Measurements from ENCODE around the gene RALB. TPM values are rescaled to one million over a fixed set of nuclear protein-coding genes. Genes with fewer than 3 reads are reported as not detected.
"Not testable (repeated sequence)": the region's sequence is repeated elsewhere in the genome, so short reads cannot be mapped to it uniquely, and the experiment has no call there.

RALB gene
- total RNA-seq, 1 experiment from 2014 or later, result 88.6 TPM

DNA sequence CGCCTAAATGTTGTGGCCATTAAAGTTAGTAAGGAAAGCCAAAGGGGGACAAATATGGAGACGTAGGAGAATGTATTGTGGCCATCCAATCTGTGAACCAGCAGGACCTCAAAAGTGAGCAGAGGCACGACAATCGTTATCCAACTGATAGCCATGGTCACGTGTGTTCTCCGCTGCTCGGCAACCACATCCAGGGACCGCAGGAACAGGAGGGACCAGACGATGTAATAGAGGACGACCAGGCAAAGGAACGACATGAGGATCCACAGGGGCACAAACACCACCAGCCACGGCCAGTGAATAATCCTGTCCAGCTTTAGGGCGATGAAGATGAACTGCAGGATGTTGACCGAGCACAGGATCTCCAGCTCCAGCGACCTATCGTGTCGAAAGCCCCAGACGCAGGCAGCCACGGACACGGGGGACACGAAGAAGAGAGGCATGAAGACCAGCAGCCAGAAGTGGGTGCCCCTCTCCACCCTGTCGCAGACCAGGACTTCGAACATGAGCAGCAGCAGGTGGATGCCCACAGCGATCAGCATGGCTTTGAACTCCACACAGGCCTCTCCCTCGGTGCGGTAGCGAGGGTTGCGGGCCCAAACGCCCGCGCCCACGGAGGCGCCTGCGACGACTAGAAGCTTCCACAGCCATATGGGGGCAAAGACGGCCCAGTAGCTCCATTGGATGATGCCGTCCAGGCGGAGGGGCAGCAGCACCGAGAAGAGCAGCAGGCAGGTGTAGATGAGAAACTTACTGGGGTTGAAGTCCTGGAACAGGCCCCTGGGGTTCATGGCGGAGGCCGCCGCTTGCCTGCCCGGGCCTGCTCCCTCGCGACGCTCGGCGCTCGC is 30.2 kb upstream of the RALB start:
- no peaks in the 10 kb centered on the region for H3K9me3 ChIP-seq
- peak overlapping the region; percentile 54 for H3K4me3 ChIP-seq
- no peaks in the 10 kb centered on the region for H3K27me3 ChIP-seq
- DNase-seq, result no peak
- H3K36me3 ChIP-seq, result peaks cover 38% of the 10 kb centered on the region

DNA sequence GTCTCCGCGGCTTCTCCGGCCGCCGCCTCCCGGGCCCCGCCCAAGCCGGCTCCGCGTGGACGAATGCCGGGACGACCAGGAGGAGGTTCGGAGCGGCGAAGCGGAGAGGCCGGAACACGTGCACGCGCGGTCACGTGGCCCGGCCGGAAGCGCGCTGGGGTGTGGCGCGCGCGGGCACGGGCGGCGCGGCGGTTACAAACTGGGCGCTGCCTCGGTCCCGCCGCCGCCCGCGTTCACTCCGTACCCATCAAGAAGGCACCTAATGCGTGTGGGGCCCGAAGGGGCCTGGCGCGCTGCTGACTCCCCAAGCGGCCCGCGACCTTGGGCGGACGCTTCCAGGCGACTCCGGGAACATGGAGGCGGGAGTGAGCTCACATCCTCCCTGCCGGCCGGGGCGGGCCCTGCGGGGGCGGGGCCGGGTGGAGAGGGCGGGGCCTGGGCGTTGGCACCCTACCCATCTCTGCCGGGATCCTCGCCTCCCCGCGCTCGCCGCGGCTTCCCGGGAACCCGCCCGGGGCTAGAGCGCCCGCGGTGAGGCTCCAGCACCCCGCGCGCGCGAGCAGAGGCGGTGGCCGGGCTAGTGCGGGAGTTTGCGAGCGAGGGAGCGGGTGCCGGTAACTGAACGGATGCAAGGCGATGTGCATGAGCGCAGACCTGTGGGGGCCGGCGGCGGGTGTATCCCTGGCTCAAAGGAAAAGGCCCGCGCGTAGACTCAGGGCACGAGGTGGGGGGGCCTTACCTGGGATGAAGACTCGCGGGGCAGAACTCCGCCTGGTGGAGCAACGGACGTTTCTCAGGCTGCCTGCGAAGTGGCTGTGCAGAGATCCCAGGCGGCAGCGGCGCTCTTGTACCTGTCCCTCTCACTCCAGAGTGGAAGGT is 29.4 kb upstream of the RALB start, which contains the start of gene TMEM185B:
Gene TMEM185B (minus strand): TSS at position 367 of the 879 bp plus-strand sequence. CDS start 424 bp downstream, outside the sequence.
- no peaks in the 10 kb centered on the region for H3K27me3 ChIP-seq
- peak within 1 kb of the TSS; percentile 54 for H3K4me3 ChIP-seq
- no peaks in the 10 kb centered on the region for H3K9me3 ChIP-seq
- peaks cover 38% of the 10 kb centered on the region for H3K36me3 ChIP-seq
- DNase-seq, result peak; percentile 81

DNA sequence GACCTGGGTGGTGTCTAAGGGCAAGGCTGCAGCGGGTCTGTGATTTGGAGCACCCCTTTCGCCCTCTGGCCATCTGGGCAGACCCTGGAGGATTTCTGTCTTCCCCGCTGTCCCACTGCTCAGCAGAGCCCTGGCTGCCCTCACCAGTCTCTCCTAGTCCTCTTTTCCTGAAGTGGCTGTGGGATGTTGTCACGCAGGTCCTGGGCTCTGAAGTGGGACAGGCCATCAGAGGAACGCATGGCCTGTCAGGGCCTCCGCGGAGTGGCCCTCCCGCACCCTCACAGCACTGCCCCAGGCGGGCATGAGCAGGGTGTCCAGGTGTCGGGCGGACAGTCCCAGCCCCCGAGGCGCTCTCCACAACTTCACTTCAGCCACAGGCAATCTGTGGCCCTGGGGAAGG is 28.4 kb upstream of the RALB start:
- Histone ChIP-seq H3K36me3 (peaks cover 33% of the 10 kb centered on the region), H3K4me3 (no peak overlapping the region), H3K27me3 (no peaks in the 10 kb centered on the region), H3K9me3 (no peaks in the 10 kb centered on the region)
- DNase-seq, result no peak

DNA sequence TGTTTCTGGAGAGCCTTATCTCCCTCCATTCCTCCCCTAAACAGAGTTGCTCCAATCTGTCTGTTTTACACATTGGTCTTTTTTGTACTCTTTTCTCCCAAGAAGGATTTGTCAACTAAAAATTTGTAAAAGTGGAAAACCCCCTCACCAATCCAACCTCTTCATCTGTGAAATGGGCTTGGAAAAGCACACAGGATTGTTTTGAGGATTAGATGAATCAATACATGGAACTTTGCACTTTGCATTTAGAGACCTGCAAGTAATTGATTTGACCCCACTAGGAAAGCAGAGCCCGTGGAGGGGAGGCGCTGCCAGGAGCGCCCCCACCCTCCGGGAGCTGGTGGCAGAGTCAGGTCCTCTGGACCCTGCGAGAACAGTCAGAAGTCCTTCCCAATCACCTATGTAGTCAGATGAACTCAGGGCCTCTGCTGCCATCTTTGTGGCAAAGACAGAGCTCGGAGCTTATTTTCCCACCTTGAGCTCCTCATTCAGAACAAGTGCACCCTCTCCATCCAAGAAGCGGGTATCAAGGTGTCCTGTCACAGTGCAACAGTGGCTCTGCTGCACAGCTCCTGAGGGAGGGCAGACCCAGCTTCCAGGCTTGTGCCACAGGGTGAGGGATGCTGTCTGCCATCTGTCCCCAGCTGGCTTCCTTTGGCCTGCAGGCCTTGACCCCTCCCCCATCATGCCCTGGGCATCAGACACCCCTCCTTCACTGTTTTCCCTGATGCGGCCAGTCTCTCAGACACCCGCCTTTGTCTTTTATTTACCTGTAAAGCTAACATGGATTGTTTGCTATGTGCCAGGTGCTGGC is 27.7 kb upstream of the RALB start:
- Histone ChIP-seq H3K27me3 (no peaks in the 10 kb centered on the region), H3K9me3 (no peaks in the 10 kb centered on the region), H3K36me3 (peaks cover 26% of the 10 kb centered on the region), H3K4me3 (no peak overlapping the region)
- DNase-seq, result no peak

DNA sequence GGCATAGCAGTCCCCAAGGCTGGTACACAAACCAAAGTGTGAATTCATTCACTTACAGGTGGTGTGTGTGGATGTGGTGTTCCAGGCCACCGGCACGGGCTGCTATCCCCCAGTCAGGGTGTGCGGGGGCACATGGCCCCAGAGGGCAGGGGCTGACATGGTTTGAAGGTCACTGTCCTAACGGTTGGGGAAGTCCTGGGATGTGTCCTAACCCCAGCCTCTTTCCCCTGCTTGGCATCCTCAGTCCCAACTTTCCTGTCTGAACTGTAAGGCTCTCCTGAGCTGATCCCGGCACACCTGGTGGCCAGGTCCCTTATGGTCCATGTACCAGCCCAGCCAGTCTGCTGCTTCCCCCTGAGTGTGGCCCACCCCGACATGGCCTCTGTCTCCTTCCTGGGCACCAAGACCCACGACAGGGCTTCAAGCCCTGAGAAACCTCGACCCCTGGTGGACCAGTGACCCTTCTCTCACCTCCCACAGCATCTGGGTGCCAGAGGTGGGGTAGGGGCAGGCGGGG is 27.0 kb upstream of the RALB start:
- H3K36me3 ChIP-seq, result peaks cover 20% of the 10 kb centered on the region

DNA sequence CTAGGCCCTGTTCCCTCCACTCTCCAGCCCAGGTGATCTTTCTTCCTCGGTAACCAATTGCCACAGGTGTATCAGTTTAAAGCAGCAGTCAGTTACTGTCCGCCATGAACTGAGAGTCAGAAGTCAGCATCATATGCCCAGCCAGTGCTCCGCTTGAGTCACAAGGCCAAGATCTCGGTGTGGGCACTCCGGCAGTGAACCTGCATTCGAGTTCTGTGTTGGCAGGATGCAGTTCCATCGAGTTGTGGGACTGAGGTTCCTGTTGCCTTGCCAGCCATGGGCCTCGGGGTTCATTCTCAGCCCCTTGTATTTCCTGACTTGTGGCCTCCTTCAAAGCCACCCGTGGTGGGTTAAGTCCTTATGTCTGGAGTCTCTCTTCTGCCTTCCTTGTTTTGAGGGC is 26.3 kb upstream of the RALB start:
- H3K27me3 ChIP-seq, result no peaks in the 10 kb centered on the region
- H3K36me3 ChIP-seq, result peaks cover 14% of the 10 kb centered on the region
- no peak overlapping the region for H3K4me3 ChIP-seq
- H3K9me3 ChIP-seq, result no peaks in the 10 kb centered on the region
- DNase-seq, result no peak

More for the DNA sequence above, 27.0 kb upstream of the RALB start:
- no peak overlapping the region for H3K4me3 ChIP-seq
- no peaks in the 10 kb centered on the region for H3K27me3 ChIP-seq
- no peaks in the 10 kb centered on the region for H3K9me3 ChIP-seq
- no peak for DNase-seq

DNA sequence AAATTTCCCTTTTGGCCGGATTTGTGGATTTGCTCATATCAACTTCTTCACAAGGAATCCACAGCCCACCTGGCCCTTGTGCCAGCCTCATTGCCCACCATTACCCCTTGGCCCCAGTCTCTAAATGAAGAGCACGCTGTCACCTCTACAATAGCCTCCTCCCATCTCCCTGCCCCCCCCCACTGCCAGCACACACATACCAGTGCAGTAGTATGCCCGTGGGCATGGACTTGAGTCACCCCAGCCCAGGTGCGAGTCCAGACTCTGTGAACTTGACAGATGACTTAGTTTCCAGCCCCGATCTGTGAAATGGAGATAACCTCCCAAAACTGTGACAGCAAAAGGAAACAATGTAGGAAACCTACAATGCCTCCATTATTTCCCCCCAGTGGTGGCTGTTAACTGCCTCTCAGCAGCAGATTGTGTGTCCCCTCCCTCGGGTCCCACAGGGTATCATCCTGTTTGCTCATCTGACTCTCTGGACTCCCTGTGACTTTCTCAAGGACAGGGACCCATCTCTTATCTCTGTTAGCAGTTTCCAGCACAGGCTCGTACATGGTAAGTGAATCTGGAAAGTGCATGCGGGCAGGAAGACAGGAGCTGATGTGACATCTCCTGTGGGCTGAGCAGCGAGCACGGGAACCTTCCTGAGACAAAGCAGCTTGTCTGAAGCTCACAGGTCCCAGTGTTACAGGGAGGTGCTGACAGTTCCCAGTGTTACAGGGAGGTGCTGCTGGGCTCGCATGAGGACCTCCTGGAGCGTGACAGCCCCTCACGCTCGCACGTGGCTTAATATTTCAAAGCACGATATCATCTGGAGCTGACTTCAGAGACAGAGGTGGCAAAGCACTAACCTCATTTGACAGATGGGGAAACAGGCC is 25.3 kb upstream of the RALB start:
- peaks cover 4% of the 10 kb centered on the region for H3K36me3 ChIP-seq
- no peak overlapping the region for H3K4me3 ChIP-seq
- no peaks in the 10 kb centered on the region for H3K9me3 ChIP-seq
- DNase-seq, result no peak
- H3K27me3 ChIP-seq, result no peaks in the 10 kb centered on the region

DNA sequence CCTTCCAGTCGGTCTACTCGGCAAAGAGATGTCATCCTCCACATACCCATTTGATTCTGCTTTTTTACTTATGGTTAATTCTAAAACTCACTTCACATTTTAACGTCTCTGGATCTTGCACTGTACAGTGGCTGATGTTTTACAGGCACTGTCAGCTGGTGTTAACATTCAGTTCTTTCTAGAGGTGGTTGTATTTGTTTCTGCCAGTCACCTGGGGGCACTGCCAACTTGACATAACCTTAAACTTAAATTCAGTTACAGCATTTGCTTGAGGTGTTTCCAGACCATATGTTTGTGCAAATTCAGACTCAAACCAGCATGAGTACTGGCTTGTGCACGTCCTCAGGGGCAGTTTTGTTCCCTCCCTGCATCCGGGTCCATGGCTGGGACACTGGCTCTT is 24.1 kb upstream of the RALB start:
- Histone ChIP-seq H3K36me3 (no peaks in the 10 kb centered on the region), H3K27me3 (no peaks in the 10 kb centered on the region), H3K4me3 (no peak overlapping the region), H3K9me3 (no peaks in the 10 kb centered on the region)
- no peak for DNase-seq

DNA sequence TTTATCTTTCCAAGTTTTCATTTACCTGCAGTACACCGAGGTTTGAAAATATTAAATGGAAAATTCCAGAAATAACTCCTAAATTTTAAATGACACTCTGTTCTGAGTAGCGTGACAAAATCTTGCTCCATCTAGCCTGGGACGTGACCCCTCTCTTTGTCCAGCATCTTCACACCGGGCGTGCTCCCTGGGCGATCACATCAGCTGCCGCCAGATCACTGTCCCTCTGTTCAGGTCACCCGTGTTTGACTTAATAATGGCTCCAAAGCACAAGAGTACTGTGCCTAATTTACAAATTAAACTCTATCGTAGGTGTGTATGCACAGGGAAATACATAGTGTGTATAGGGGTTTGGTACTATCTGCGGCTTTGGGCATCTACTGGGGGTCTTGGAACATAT is 23.3 kb upstream of the RALB start:
- Histone ChIP-seq H3K4me3 (no peak overlapping the region), H3K36me3 (no peaks in the 10 kb centered on the region), H3K9me3 (no peaks in the 10 kb centered on the region), H3K27me3 (no peaks in the 10 kb centered on the region)
- no peak for DNase-seq

DNA sequence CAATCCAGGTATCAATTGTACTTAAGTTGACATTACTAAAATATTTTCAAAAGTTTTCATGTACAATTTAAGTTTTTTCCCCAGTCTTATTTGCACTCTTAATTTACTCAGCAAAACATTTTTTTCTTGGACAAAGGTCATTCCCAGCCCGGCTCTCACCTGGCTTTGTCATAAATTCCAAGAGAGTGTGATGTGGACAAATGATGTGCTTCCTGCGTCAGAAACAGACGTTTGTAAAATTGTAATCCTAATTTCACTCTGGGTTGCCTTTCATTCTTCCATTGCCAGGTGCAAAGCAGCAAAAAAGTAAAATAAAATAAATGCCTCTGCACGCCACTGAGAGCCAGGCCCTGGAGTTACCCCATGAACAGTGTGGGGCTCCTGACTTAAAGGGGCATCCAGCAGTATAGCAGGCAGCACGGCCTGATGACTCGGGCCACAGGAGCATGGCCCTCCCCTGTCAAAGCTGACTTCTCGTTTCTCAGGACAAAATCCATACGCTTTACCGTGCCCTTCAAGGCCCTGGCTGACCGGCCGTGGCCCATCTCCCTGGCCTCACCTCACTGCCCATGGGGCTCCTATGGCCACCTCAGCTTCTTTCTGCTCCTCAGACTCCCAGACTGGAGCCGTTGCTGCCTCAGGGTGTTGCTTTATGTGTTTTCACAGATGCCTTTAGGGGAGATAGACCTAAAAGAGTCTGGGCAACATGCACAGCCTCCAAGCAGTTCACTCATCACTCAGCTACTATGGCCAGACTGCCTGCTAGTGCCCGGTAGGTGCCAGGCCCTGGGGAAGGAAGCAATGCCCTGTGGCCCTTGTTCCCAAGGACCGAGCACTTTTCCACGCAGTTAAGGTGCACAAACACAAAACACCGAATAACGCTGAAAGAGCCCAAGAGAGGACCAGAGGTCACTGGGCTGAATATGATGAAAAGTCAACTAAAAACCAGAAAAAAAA is 21.9 kb upstream of the RALB start:
- no peak overlapping the region for H3K4me3 ChIP-seq
- H3K27me3 ChIP-seq, result no peaks in the 10 kb centered on the region
- H3K9me3 ChIP-seq, result no peaks in the 10 kb centered on the region
- H3K36me3 ChIP-seq, result no peaks in the 10 kb centered on the region
- no peak for DNase-seq

DNA sequence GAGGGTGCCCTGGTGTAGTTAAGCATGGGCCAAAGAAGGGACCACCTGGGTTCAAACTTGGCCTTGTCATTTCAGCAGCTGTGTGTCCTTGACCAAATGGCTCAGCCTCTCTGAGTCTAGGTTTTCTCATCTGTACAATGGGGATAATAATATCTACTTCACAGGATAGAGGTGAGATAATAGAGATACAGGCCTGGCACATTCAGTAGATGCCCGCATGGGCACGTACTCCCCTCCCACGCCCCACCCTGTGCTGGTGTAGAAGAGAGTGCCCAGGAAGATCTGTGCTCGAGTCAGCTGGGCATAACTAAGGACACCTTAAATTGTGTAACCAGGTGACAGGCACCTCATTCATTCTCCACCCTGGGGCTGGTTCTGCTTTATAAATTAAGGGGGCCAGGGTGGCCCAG is 21.1 kb upstream of the RALB start:
- H3K4me3 ChIP-seq, result no peak overlapping the region
- no peaks in the 10 kb centered on the region for H3K36me3 ChIP-seq
- no peak for DNase-seq
- no peaks in the 10 kb centered on the region for H3K9me3 ChIP-seq
- H3K27me3 ChIP-seq, result no peaks in the 10 kb centered on the region

DNA sequence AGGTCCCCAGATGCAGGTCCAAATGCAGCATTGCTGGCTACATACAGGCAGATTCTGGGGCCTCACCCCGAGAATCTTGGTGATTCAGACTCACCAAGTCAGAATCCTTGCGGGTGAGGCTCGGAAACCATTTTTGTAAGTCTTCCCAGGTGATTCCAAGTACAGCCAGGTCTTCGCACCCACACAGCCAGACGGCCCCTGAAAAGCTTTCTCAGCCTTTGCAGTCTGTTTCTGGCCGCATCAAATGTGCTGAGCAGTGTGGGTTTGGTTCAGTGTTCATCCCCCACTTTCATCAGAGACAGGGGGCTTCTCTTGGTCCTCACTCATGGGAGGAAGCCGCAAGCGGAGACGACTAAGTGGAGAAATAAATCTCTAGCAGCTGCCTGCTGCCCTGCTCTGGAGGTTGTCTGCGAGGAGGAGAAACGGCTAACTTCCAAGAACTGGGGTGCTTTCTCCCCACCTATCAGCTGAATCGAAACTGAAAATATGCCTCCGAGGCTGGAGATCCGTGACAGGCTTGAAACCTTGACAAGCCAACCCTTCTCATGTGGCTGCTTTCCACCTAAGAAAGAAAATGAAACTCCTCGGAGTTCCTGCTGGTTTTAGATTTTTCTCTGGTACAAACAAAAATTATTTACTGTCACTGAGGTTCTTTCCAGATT is 20.5 kb upstream of the RALB start:
- Histone ChIP-seq H3K9me3 (no peaks in the 10 kb centered on the region), H3K4me3 (peak overlapping the region; percentile 33), H3K27me3 (no peaks in the 10 kb centered on the region), H3K36me3 (no peaks in the 10 kb centered on the region)
- DNase-seq, result no peak

DNA sequence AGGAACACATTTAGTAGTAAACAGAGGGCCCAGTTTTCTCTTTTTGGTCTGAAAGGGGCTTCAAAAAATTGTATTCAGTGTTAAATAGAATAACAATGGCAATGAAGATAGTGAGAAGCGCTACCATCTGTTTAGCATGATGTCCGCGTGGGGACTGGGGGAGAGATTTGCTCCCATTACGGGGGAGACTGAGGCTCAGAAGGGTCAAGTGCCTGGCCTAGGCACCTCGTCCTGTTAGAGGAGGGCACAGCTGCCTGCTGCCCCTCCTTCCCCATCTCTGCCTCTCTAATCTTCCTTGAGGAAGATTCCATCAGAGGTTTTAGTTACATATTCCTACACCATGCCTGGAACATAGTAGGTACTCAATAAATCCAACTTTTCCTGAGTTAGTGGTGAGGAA is 19.4 kb upstream of the RALB start:
- Histone ChIP-seq H3K36me3 (no peaks in the 10 kb centered on the region), H3K4me3 (no peak overlapping the region), H3K9me3 (no peaks in the 10 kb centered on the region), H3K27me3 (no peaks in the 10 kb centered on the region)
- no peak for DNase-seq

DNA sequence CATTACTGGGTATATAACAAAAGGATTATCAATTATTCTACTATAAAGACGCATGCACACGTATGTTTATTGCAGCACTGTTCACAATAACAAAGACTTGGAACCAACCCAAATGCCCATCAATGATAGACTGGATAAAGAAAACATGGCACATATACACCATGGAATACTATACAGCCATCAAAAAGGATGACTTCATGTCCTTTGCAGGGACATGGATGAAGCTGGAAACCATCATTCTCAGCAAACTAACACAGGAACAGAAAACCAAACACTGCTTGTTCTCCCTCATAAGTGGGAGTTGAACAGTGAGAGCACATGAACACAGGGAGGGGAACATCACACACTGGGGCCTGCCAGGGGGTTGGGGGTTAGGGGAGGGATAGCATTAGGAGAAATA is 17.5 kb upstream of the RALB start:
- DNase-seq, H3K4me3 ChIP-seq, H3K9me3 ChIP-seq, H3K36me3 ChIP-seq, H3K27me3 ChIP-seq: not testable (repeated sequence)

Data from MG63 (cell line).